HepG2 (cell line): ENCODE measurements around the gene NLRP6. TPM values are rescaled to one million over a fixed set of nuclear protein-coding genes. Genes with fewer than 3 reads are reported as not detected.

Experiments used
- ATAC-seq: fragments of 200-7000 bp; cut with Tn5 transposase; 3 replicates; pipeline ENCODE4 v1.9.1; 2020; ENCODE audit warnings: mild to moderate bottlenecking, moderate library complexity
- BruUV-seq: library from RNA; stranded (reverse); fragments of 400-500 nt; replicated peaks from 2 replicates; lab custom pipeline; 2021; lab: Mats Ljungman, UMichigan
- CTCF ChIA-PET: fragments of 300-600 bp; formaldehyde crosslinking; extraction: SDS; loops from one replicate; lab custom pipeline; 2021; ENCODE audit warnings: low total read pairs, inconsistent platforms, low intra/inter-chr PET ratio; lab: Yijun Ruan, JAX
- POLR2A ChIA-PET: fragments of 350-600 bp; sonication (Branson Sonifier 250); formaldehyde crosslinking; loops from one replicate; lab custom pipeline; 2020; ENCODE audit warnings: antibody characterized with exemption, inconsistent platforms; lab: Yijun Ruan, JAX
- DNase-seq: peaks from one replicate; pipeline ENCODE4 v3.0.0-alpha.2; 2015; ENCODE audit warnings: low spot score
- FAIRE-seq: peaks from 3 replicates; lab custom pipeline; 2011; peaks lifted over from hg19 to GRCh38; lab: Jason Lieb, UNC
- H2AFZ ChIP-seq: one replicate; pipeline ENCODE4 v1.6.1; 2011; ENCODE audit warnings: low read length, inconsistent platforms
- H3K27ac ChIP-seq: fragments of 300-600 bp; 3 replicates; pipeline ENCODE4 v1.8.0; 2011; ENCODE audit warnings: mixed run types, mild to moderate bottlenecking, mixed read lengths, low read length, inconsistent platforms; ENCODE audit not compliant: insufficient read depth; ENCODE audit errors: extremely low read length
- H3K27me3 ChIP-seq, 2 experiments: fragments of 200-600 bp in 1 of 2; 2 replicates in 1 of 2; 3 replicates in 1 of 2; pipeline versions ENCODE4 v1.6.0 to v1.8.0; 2011; ENCODE audit warnings: low read length in 2 of 2, mild to moderate bottlenecking in 2 of 2, moderate library complexity in 2 of 2, inconsistent platforms in 1 of 2; ENCODE audit not compliant: insufficient read depth in 2 of 2, control insufficient read depth in 1 of 2
- H3K36me3 ChIP-seq, 2 experiments: fragments of 200-600 bp in 1 of 2; replicated peaks in 1 of 2; 2 replicates in 1 of 2; 3 replicates in 1 of 2; pipeline versions ENCODE4 v1.5.1 to v1.8.0; 2011; ENCODE audit warnings: low read length in 2 of 2, inconsistent platforms in 1 of 2; ENCODE audit not compliant: insufficient read depth in 2 of 2, control insufficient read depth in 1 of 2
- H3K4me1 ChIP-seq: 2 replicates; pipeline ENCODE4 v1.5.1; 2012; ENCODE audit warnings: low read length, inconsistent platforms; ENCODE audit not compliant: insufficient read depth
- H3K4me2 ChIP-seq: 2 replicates; pipeline ENCODE4 v1.6.0; 2011; ENCODE audit warnings: low read depth, low read length, inconsistent platforms
- H3K4me3 ChIP-seq, 3 experiments: fragments of 200-600 bp in 1 of 3; sonication (generic), shearing (Covaris generic) in 1 of 3; replicated peaks in 1 of 3; 2 replicates each; pipeline ENCODE4 v1.5.1; 2011 to 2016; ENCODE audit warnings: low read length in 3 of 3, inconsistent platforms in 2 of 3, low read depth in 2 of 3, mild to moderate bottlenecking in 2 of 3, control low read depth in 1 of 3, mixed read lengths in 1 of 3; ENCODE audit not compliant: insufficient read depth in 1 of 3
- H3K79me2 ChIP-seq: one replicate; pipeline ENCODE4 v1.6.1; 2011; ENCODE audit warnings: low read length, inconsistent platforms; ENCODE audit not compliant: insufficient read depth
- H3K9ac ChIP-seq: 2 replicates; pipeline ENCODE4 v1.6.0; 2011; ENCODE audit warnings: mild to moderate bottlenecking, low read depth, low read length, inconsistent platforms; ENCODE audit not compliant: insufficient read depth
- H3K9me3 ChIP-seq: 2 replicates; pipeline ENCODE4 v1.5.1; 2012; ENCODE audit warnings: mild to moderate bottlenecking, low read length
- H4K20me1 ChIP-seq: 2 replicates; pipeline ENCODE4 v1.6.0; 2011; ENCODE audit warnings: inconsistent platforms, mild to moderate bottlenecking, low read length, moderate library complexity; ENCODE audit not compliant: insufficient read depth
- CREM ChIP-seq, 2 experiments: sonication (generic) in 1 of 2; formaldehyde crosslinking in 1 of 2; IDR thresholded peaks; 2 replicates each; pipeline versions ENCODE4 v1.4.0 to v1.6.1; 2016 to 2020; ENCODE audit warnings: antibody characterized with exemption in 1 of 2, mild to moderate bottlenecking in 1 of 2, missing genetic modification reagents in 1 of 2
- JUNB ChIP-seq: sonication (generic); formaldehyde crosslinking; IDR thresholded peaks from 2 replicates; pipeline ENCODE4 v1.8.0; 2022; ENCODE audit warnings: missing genetic modification reagents, mild to moderate bottlenecking, borderline replicate concordance
- LCORL ChIP-seq, 2 experiments: fragments of 450-650 bp in 1 of 2; sonication (generic) in 1 of 2; formaldehyde crosslinking in 1 of 2; IDR thresholded peaks; 2 replicates each; pipeline versions ENCODE4 v1.5.0 to v1.6.1; 2017 to 2020; ENCODE audit warnings: antibody characterized with exemption in 1 of 2, missing genetic modification reagents in 1 of 2
- MAZ ChIP-seq, 2 experiments: sonication (generic) in 1 of 2; formaldehyde crosslinking in 1 of 2; IDR thresholded peaks; 2 replicates each; pipeline versions ENCODE4 v1.5.0 to v1.6.1; 2012 to 2020; ENCODE audit warnings: low read depth in 2 of 2, mild to moderate bottlenecking in 2 of 2, borderline replicate concordance in 1 of 2, improper control_type of control experiment in 1 of 2, low read length in 1 of 2, missing genetic modification reagents in 1 of 2, moderate library complexity in 1 of 2
- NFRKB ChIP-seq: fragments of 450-650 bp; IDR thresholded peaks from 2 replicates; pipeline ENCODE4 v1.6.1; 2017
- SIN3B ChIP-seq: fragments of 150-350 bp; IDR thresholded peaks from 2 replicates; pipeline ENCODE4 v1.6.1; 2014; ENCODE audit warnings: low read length
- STAG1 ChIP-seq: sonication (generic); formaldehyde crosslinking; IDR thresholded peaks from 2 replicates; pipeline ENCODE4 v1.4.0; 2020; ENCODE audit warnings: missing genetic modification reagents
- TMF1 ChIP-seq: sonication (generic); formaldehyde crosslinking; IDR thresholded peaks from 2 replicates; pipeline ENCODE4 v1.8.1; 2022; ENCODE audit warnings: low read depth, missing genetic modification reagents
- U2AF2 ChIP-seq: fragments of 200-400 bp; formaldehyde crosslinking; IDR thresholded peaks from 2 replicates; pipeline ENCODE4 v1.6.1; 2017; ENCODE audit warnings: low read depth, mild to moderate bottlenecking, low read length
- ZFP90 ChIP-seq: sonication (generic); formaldehyde crosslinking; IDR thresholded peaks from 2 replicates; pipeline ENCODE4 v1.8.0; 2022; ENCODE audit warnings: missing genetic modification reagents, mild to moderate bottlenecking, inconsistent platforms, borderline replicate concordance
- ZNF317 ChIP-seq: sonication (generic); formaldehyde crosslinking; IDR thresholded peaks from 2 replicates; pipeline ENCODE4 v1.5.0; 2020; ENCODE audit warnings: mild to moderate bottlenecking, missing genetic modification reagents
- ZNF331 ChIP-seq: sonication (generic); formaldehyde crosslinking; IDR thresholded peaks from 2 replicates; pipeline ENCODE4 v1.4.0; 2020; ENCODE audit warnings: missing genetic modification reagents
- ZNF790 ChIP-seq: sonication (generic); formaldehyde crosslinking; IDR thresholded peaks from 2 replicates; pipeline ENCODE4 v1.8.0; 2022; ENCODE audit warnings: missing genetic modification reagents, mild to moderate bottlenecking, borderline replicate concordance
- WGBS: methylation state at CpG from one replicate; pipeline ENCODE4 v1.1.6; 2017; ENCODE audit warnings: low lambda C conversion rate; 5-methylcytosine and 5-hydroxymethylcytosine counted together
- in situ Hi-C: cut with HindIII; loops from 2 replicates; pipeline ENCODE4 v1.10.0; 2017; ENCODE audit warnings: low pct_unique_long_range_greater_than_20kb; ENCODE audit not compliant: extremely low pct_ligation_motif_present
- intact Hi-C: fragments of 100-400 bp; cut with micrococcal nuclease; formaldehyde crosslinking; loops from one replicate; pipeline ENCODE4 v1.10.0; 2022; ENCODE audit not compliant: unreplicated experiment
- polyA plus RNA-seq, 8 experiments: library from polyadenylated mRNA; depleted of rRNA in 3 of 8; stranded (reverse) in 7 of 8; unstranded in 1 of 8; fragments of >200 nt; fragmentation: Illumina TruSeq in 4 of 8; extraction: Trizol in 4 of 8; gene quantifications; 2 replicates each; pipeline versions ENCODE4 v1.2.1 to v1.2.3, GENCODE V29; 2011 to 2016; ENCODE audit warnings: low read depth in 4 of 8, missing spikeins in 1 of 8, mixed read lengths in 1 of 8; ENCODE audit not compliant: insufficient read depth in 1 of 8
- total RNA-seq, 5 experiments: library from RNA; depleted of rRNA; stranded (reverse); fragments of >200 nt; fragmentation: Illumina TruSeq; extraction: Trizol; gene quantifications; 2 replicates each; pipeline ENCODE4 v1.2.3, GENCODE V29; 2016; ENCODE audit warnings: low read depth in 1 of 5
- TF ChIP-seq, protein P1 (sequence below): sonication (generic); formaldehyde crosslinking; IDR thresholded peaks from 2 replicates; pipeline ENCODE4 v1.4.0; 2020; ENCODE audit warnings: missing genetic modification reagents, borderline replicate concordance
- TF ChIP-seq, protein P2 (sequence below): sonication (generic); formaldehyde crosslinking; IDR thresholded peaks from 2 replicates; pipeline ENCODE4 v1.5.0; 2020; ENCODE audit warnings: missing genetic modification reagents
- TF ChIP-seq, protein P3 (sequence below): sonication (generic); formaldehyde crosslinking; IDR thresholded peaks from 2 replicates; pipeline ENCODE4 v1.4.0; 2020; ENCODE audit warnings: missing genetic modification reagents

The NLRP6 gene
- total and polyA plus RNA-seq, 2 of the 13 experiments (the other 11 are each of a cell fraction or from before 2014, with no cell fraction given): not detected

DNA sequence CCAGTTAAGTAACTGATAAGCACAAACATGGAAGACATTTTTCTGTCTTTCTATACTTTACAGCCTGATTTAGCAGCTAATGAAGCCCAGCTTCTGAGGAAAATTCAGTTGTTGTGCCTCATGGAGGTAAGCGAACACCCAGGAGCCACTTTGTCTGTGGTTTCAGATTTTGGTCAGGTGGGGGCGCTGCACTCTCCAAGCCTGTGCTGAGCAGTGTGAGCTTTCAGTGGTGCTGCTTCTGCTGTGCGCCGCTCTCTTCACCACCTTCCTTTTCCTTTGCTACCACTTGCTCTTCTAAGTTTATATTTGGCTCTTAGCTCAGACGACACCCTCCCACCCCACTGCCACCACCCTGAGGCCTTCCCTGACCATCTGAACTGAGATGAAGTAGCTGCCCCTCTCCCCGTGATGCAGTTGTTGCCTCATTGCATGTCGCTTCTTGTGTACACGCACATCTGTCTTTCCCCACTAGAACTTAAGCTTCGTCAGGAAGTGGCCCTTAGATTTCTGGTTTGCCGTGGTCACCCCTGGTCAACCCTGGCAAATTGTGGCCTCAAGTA is 27.4 kb upstream of the NLRP6 start:
- ChIA-PET CTCF (no interaction called here), POLR2A (interaction anchor here (1.0 to 1.2 kb wide), 4 partner anchors 10 to 105 kb away, joined by 3 to 4 read pairs (median 3); no protein-coding TSS in a partner anchor)
- WGBS: 87% methylated on average over 10 of the region's 10 CpGs
- ATAC-seq: peak; percentile 84
- in situ Hi-C loops: no loop called here
- peak; percentile 66 for FAIRE-seq
- H3K9ac ChIP-seq: no peak overlapping the region
- DNase-seq: no peak
- no peak overlapping the region for H3K27ac ChIP-seq
- no peaks in the 10 kb centered on the region for H4K20me1 ChIP-seq
- H3K4me1 ChIP-seq: no peaks in the 10 kb centered on the region
- no TSS peak for BruUV-seq
- H3K9me3 ChIP-seq: no peaks in the 10 kb centered on the region
- H3K27me3 ChIP-seq: no peaks in the 10 kb centered on the region
- no peak overlapping the region for H2AFZ ChIP-seq
- H3K4me3 ChIP-seq: no peak overlapping the region
- H3K4me2 ChIP-seq: no peak overlapping the region
- no peaks in the 10 kb centered on the region for H3K79me2 ChIP-seq
- intact Hi-C loops: no loop called here
- H3K36me3 ChIP-seq: peaks cover 30 to 57% of the 10 kb centered on the region in 2 experiments; a peak in 4 of 5 replicates
- TF ChIP-seq ZNF790 (CRISPR knock-in tag) (no peak), U2AF2 (no peak), TMF1 (CRISPR knock-in tag) (no peak), MAZ (IDR thresholded peaks at IDR 0.05; ENCODE audit: borderline replicate concordance, low read depth, low read length) (no peak), MAZ (CRISPR knock-in tag; IDR thresholded peaks at IDR 0.05; ENCODE audit: low read depth) (no peak), ZNF317 (no peak), JUNB (no peak), STAG1 (CRISPR knock-in tag) (peak; percentile 55), ZNF331 (CRISPR knock-in tag) (no peak), CREM (IDR thresholded peaks at IDR 0.05) (no peak), CREM (CRISPR knock-in tag; IDR thresholded peaks at IDR 0.05) (no peak), NFRKB (no peak), ZFP90 (CRISPR knock-in tag) (no peak), SIN3B (no peak), LCORL (IDR thresholded peaks at IDR 0.05) (no peak), LCORL (CRISPR knock-in tag; IDR thresholded peaks at IDR 0.05) (0 out of 2 replicates have a peak, but pooled peaks have one; percentile 17)
- TF ChIP-seq, protein P1, sequence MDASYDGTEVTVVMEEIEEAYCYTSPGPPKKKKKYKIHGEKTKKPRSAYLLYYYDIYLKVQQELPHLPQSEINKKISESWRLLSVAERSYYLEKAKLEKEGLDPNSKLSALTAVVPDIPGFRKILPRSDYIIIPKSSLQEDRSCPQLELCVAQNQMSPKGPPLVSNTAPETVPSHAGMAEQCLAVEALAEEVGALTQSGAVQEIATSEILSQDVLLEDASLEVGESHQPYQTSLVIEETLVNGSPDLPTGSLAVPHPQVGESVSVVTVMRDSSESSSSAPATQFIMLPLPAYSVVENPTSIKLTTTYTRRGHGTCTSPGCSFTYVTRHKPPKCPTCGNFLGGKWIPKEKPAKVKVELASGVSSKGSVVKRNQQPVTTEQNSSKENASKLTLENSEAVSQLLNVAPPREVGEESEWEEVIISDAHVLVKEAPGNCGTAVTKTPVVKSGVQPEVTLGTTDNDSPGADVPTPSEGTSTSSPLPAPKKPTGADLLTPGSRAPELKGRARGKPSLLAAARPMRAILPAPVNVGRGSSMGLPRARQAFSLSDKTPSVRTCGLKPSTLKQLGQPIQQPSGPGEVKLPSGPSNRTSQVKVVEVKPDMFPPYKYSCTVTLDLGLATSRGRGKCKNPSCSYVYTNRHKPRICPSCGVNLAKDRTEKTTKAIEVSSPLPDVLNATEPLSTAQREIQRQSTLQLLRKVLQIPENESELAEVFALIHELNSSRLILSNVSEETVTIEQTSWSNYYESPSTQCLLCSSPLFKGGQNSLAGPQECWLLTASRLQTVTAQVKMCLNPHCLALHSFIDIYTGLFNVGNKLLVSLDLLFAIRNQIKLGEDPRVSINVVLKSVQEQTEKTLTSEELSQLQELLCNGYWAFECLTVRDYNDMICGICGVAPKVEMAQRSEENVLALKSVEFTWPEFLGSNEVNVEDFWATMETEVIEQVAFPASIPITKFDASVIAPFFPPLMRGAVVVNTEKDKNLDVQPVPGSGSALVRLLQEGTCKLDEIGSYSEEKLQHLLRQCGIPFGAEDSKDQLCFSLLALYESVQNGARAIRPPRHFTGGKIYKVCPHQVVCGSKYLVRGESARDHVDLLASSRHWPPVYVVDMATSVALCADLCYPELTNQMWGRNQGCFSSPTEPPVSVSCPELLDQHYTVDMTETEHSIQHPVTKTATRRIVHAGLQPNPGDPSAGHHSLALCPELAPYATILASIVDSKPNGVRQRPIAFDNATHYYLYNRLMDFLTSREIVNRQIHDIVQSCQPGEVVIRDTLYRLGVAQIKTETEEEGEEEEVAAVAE (CRISPR knock-in tag): no peak
- TF ChIP-seq, protein P2, sequence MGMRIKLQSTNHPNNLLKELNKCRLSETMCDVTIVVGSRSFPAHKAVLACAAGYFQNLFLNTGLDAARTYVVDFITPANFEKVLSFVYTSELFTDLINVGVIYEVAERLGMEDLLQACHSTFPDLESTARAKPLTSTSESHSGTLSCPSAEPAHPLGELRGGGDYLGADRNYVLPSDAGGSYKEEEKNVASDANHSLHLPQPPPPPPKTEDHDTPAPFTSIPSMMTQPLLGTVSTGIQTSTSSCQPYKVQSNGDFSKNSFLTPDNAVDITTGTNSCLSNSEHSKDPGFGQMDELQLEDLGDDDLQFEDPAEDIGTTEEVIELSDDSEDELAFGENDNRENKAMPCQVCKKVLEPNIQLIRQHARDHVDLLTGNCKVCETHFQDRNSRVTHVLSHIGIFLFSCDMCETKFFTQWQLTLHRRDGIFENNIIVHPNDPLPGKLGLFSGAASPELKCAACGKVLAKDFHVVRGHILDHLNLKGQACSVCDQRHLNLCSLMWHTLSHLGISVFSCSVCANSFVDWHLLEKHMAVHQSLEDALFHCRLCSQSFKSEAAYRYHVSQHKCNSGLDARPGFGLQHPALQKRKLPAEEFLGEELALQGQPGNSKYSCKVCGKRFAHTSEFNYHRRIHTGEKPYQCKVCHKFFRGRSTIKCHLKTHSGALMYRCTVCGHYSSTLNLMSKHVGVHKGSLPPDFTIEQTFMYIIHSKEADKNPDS (CRISPR knock-in tag): no peak
- TF ChIP-seq, protein P3, sequence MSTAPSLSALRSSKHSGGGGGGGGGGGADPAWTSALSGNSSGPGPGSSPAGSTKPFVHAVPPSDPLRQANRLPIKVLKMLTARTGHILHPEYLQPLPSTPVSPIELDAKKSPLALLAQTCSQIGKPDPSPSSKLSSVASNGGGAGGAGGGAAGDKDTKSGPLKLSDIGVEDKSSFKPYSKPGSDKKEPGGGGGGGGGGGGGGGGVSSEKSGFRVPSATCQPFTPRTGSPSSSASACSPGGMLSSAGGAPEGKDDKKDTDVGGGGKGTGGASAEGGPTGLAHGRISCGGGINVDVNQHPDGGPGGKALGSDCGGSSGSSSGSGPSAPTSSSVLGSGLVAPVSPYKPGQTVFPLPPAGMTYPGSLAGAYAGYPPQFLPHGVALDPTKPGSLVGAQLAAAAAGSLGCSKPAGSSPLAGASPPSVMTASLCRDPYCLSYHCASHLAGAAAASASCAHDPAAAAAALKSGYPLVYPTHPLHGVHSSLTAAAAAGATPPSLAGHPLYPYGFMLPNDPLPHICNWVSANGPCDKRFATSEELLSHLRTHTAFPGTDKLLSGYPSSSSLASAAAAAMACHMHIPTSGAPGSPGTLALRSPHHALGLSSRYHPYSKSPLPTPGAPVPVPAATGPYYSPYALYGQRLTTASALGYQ (CRISPR knock-in tag): no peak
